K562 (cell line): ENCODE measurements around the gene MYO18A. TPM values are rescaled to one million over a fixed set of nuclear protein-coding genes. Genes with fewer than 3 reads are reported as not detected.

Experiments
- CTBP1 ChIP-seq: fragments of 450-650 bp; IDR thresholded peaks from 2 replicates; pipeline ENCODE4 v1.6.1; 2016; ENCODE audit warnings: borderline replicate concordance
- HDAC1 ChIP-seq, 2 experiments: fragments of 450-650 bp; IDR thresholded peaks; 2 replicates each; pipeline ENCODE4 v1.6.1; 2016 to 2017; ENCODE audit warnings: inconsistent platforms in 1 of 2, mild to moderate bottlenecking in 1 of 2, moderate library complexity in 1 of 2
- KLF1 ChIP-seq: fragments of 450-650 bp; IDR thresholded peaks from 2 replicates; pipeline ENCODE4 v1.6.1; 2016; ENCODE audit warnings: missing genetic modification characterization, missing compliant biosample characterization
- MAZ ChIP-seq, 2 experiments: fragments of 450-650 bp in 1 of 2; sonication (generic) in 1 of 2; formaldehyde crosslinking; IDR thresholded peaks in 1 of 2; conservative IDR thresholded peaks in 1 of 2; 2 replicates each; pipeline versions ENCODE4 v1.4.0 to v1.5.0; 2020; ENCODE audit warnings: mild to moderate bottlenecking in 1 of 2, missing genetic modification reagents in 1 of 2
- MCM7 ChIP-seq, 2 experiments: fragments of 450-650 bp; IDR thresholded peaks; 2 replicates each; pipeline ENCODE4 v1.6.1; 2016 to 2018
- NFIX ChIP-seq: fragments of 250-450 bp; sonication (Bioruptor Pico); IDR thresholded peaks from 2 replicates; pipeline ENCODE4 v1.4.0; 2020; ENCODE audit warnings: low read depth, mild to moderate bottlenecking, moderate library complexity
- RB1 ChIP-seq: fragments of 450-650 bp; IDR thresholded peaks from 2 replicates; pipeline ENCODE4 v1.6.1; 2017; ENCODE audit warnings: low read depth, mild to moderate bottlenecking
- RBM39 ChIP-seq: fragments of 200-400 bp; formaldehyde crosslinking; optimal IDR thresholded peaks from 2 replicates; pipeline ENCODE3; 2018; ENCODE audit warnings: low read depth, low read length
- SMARCA5 ChIP-seq: fragments of 450-650 bp; IDR thresholded peaks from 2 replicates; pipeline ENCODE4 v1.6.1; 2016
- STAG1 ChIP-seq: sonication (generic); formaldehyde crosslinking; IDR thresholded peaks from 2 replicates; pipeline ENCODE4 v1.5.0; 2020; ENCODE audit warnings: missing genetic modification reagents, borderline replicate concordance
- XRCC4 ChIP-seq: IDR thresholded peaks from one replicate; pipeline ENCODE4 v1.6.1; 2011; ENCODE audit not compliant: insufficient read depth, insufficient read length; ENCODE audit errors: extremely low read depth
- ZBTB8A ChIP-seq: fragments of 450-650 bp; IDR thresholded peaks from 2 replicates; pipeline ENCODE4 v1.6.1; 2018; ENCODE audit warnings: mild to moderate bottlenecking, moderate library complexity; ENCODE audit not compliant: partially characterized antibody
- ZKSCAN1 ChIP-seq: fragments of 150-350 bp; IDR thresholded peaks from 2 replicates; pipeline ENCODE4 v1.6.1; 2016; ENCODE audit warnings: low read depth, low read length
- ZNF174 ChIP-seq: fragments of 250-450 bp; sonication (Bioruptor Pico); IDR thresholded peaks from 2 replicates; pipeline ENCODE4 v1.4.0; 2020; ENCODE audit warnings: mild to moderate bottlenecking
- ZNF282 ChIP-seq: sonication (generic); formaldehyde crosslinking; IDR thresholded peaks from 2 replicates; pipeline ENCODE4 v1.8.1; 2023; ENCODE audit warnings: missing genetic modification reagents
- ZNF778 ChIP-seq: fragments of 450-650 bp; formaldehyde crosslinking; IDR thresholded peaks from 2 replicates; pipeline ENCODE4 v1.4.0; 2020; ENCODE audit warnings: mild to moderate bottlenecking, moderate library complexity
- polyA plus RNA-seq, 8 experiments: library from polyadenylated mRNA; depleted of rRNA in 4 of 8; stranded (reverse) in 5 of 8; unstranded in 3 of 8; fragments of >200 nt; fragmentation: Nextera tagmentation in 2 of 8; fragmentation: Illumina TruSeq in 1 of 8; extraction: Ambion mirVana in 2 of 8; extraction: Trizol in 1 of 8; gene quantifications; 2 replicates each; pipeline versions ENCODE4 v1.2.1 to v1.2.3, GENCODE V29; 2011 to 2014; ENCODE audit warnings: inconsistent platforms in 1 of 8, missing spikeins in 1 of 8
- total RNA-seq, 7 experiments: library from RNA; depleted of rRNA in 6 of 7; stranded (reverse); fragments of >200 nt in 6 of 7; fragmentation: Illumina TruSeq in 2 of 7; extraction: Trizol in 2 of 7; gene quantifications; 2 replicates each; pipeline versions ENCODE4 v1.2.1 to v1.2.3, GENCODE V29; 2011 to 2021; ENCODE audit warnings: low replicate concordance in 1 of 7
- TF ChIP-seq, protein P1 (sequence below): fragments of 450-650 bp; IDR thresholded peaks from 2 replicates; pipeline ENCODE4 v1.6.1; 2018; ENCODE audit not compliant: partially characterized antibody
- TF ChIP-seq, protein P2 (sequence below): sonication (generic); formaldehyde crosslinking; IDR thresholded peaks from 2 replicates; pipeline ENCODE4 v1.8.0; 2022; ENCODE audit warnings: mild to moderate bottlenecking, low read depth, missing genetic modification reagents
- TF ChIP-seq, protein P3 (sequence below): IDR thresholded peaks from 2 replicates; pipeline ENCODE4 v1.6.1; 2011; ENCODE audit not compliant: insufficient read length; ENCODE audit errors: extremely low read depth

Gene MYO18A
- total and polyA plus RNA-seq, 9 of the 15 experiments (the other 6 are each of a cell fraction or from before 2014, with no cell fraction given): 2.5 to 65.4 (median 17.1) TPM

DNA sequence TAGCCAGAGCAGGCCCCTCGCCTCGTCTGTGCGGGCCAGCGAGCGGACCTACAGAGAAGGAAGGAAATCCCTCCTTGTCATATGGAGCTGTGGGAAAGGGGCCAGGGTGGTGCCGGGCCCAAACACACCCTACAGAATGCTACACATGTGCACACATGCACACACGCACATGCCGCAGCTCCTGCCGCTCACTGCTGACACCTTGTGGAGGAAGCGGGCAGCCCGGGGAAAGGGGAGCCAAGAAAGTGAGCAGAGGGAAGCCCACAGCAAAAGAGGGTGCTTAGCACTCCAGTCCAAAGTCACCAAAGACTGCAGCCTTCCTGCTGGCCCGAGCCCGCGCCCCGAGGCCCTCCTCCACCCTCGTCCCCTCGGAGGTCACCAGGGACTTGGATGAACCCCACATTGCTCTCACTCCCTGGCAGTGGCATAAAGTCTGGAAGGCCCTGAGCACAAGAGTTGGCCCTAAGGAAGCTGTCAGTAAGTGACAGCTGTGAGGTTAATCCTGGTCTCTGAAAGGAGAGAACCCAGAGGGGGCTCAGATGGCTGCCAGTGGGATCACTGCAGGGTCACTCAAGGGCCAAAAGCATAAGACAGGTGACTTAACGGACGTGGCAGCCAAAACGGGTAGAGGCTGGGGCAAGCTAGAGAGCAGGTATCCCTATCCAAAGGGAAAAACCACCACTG lies 68.2 kb downstream of the MYO18A start (continued):
- TF ChIP-seq, protein P1, sequence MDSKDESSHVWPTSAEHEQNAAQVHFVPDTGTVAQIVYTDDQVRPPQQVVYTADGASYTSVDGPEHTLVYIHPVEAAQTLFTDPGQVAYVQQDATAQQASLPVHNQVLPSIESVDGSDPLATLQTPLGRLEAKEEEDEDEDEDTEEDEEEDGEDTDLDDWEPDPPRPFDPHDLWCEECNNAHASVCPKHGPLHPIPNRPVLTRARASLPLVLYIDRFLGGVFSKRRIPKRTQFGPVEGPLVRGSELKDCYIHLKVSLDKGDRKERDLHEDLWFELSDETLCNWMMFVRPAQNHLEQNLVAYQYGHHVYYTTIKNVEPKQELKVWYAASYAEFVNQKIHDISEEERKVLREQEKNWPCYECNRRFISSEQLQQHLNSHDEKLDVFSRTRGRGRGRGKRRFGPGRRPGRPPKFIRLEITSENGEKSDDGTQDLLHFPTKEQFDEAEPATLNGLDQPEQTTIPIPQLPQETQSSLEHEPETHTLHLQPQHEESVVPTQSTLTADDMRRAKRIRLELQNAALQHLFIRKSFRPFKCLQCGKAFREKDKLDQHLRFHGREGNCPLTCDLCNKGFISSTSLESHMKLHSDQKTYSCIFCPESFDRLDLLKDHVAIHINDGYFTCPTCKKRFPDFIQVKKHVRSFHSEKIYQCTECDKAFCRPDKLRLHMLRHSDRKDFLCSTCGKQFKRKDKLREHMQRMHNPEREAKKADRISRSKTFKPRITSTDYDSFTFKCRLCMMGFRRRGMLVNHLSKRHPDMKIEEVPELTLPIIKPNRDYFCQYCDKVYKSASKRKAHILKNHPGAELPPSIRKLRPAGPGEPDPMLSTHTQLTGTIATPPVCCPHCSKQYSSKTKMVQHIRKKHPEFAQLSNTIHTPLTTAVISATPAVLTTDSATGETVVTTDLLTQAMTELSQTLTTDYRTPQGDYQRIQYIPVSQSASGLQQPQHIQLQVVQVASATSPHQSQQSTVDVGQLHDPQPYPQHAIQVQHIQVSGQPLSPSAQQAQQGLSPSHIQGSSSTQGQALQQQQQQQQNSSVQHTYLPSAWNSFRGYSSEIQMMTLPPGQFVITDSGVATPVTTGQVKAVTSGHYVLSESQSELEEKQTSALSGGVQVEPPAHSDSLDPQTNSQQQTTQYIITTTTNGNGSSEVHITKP: no peak
- TF ChIP-seq NFIX (CRISPR knock-in tag) (no peak), ZNF174 (CRISPR knock-in tag) (no peak), ZBTB8A (no peak), RB1 (peak; percentile 60; the same call in 1 of the 2 replicates), MAZ (CRISPR knock-in tag; conservative IDR thresholded peaks at IDR 0.05 in 1 of 2, IDR thresholded peaks at IDR 0.05 in 1 of 2) (peak; percentile 25 to 32; a peak in 1 of 4 replicates), HDAC1 (IDR thresholded peaks at IDR 0.05) (peak in 1 of 2 experiments; percentile 45; a peak in 1 of 4 replicates), STAG1 (no peak; the same call in 1 of the 2 replicates), RBM39 (no peak), ZNF282 (CRISPR knock-in tag) (no peak), ZKSCAN1 (no peak), ZNF778 (CRISPR knock-in tag) (no peak), KLF1 (tag) (no peak), CTBP1 (peak; percentile 37; the same call in 1 of the 2 replicates), SMARCA5 (no peak), XRCC4 (no peak), MCM7 (IDR thresholded peaks at IDR 0.05) (no peak)
- TF ChIP-seq, protein P2, sequence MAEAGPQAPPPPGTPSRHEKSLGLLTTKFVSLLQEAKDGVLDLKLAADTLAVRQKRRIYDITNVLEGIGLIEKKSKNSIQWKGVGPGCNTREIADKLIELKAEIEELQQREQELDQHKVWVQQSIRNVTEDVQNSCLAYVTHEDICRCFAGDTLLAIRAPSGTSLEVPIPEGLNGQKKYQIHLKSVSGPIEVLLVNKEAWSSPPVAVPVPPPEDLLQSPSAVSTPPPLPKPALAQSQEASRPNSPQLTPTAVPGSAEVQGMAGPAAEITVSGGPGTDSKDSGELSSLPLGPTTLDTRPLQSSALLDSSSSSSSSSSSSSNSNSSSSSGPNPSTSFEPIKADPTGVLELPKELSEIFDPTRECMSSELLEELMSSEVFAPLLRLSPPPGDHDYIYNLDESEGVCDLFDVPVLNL (CRISPR knock-in tag): no peak
- TF ChIP-seq, protein P3, sequence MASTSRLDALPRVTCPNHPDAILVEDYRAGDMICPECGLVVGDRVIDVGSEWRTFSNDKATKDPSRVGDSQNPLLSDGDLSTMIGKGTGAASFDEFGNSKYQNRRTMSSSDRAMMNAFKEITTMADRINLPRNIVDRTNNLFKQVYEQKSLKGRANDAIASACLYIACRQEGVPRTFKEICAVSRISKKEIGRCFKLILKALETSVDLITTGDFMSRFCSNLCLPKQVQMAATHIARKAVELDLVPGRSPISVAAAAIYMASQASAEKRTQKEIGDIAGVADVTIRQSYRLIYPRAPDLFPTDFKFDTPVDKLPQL: no peak
- TF ChIP-seq, all 486 proteins: peak for 23
